Stimulated activated CD8-positive, alpha-beta memory T cell treated with anti-CD3 and anti-CD28 coated beads, Interleukin-12 subunit alpha, Interleukin-12 subunit beta, amount 100 ng/mL, for 4 hours (primary cell): Measurements from ENCODE around the gene CYB561A3.
A peak's percentile ranks its signal among the peaks of the same experiment; 100 is the strongest.

Experiments
- DNase-seq: peaks from one replicate; pipeline ENCODE4 v3.0.0-alpha.2; 2020; ENCODE audit warnings: low read depth

CYB561A3 gene

GRCh38 chr11:61345170-61345610, 16.5 kb downstream of the CYB561A3 start:
- no peak for DNase-seq

- DNase-seq, result no peak
These were observed 17.6 kb downstream of the CYB561A3 start for GRCh38 chr11:61343792-61344745.

GRCh38 chr11:61342207-61342803, 19.4 kb downstream of the CYB561A3 start:
- DNase-seq, result no peak

GRCh38 chr11:61341706-61342105, 20.0 kb downstream of the CYB561A3 start:
- no peak for DNase-seq

- no peak for DNase-seq
These were observed 20.7 kb downstream of the CYB561A3 start for GRCh38 chr11:61340979-61341378.

GRCh38 chr11:61339490-61339878, 22.2 kb downstream of the CYB561A3 start:
- DNase-seq, result no peak

- DNase-seq, result no peak
These were observed 22.7 kb downstream of the CYB561A3 start for GRCh38 chr11:61338783-61339489.

GRCh38 chr11:61337706-61338470, 23.8 kb downstream of the CYB561A3 start:
- no peak for DNase-seq

GRCh38 chr11:61336171-61336935, 25.3 kb downstream of the CYB561A3 start:
- peak; percentile 59 for DNase-seq

- DNase-seq, result no peak
These were observed 26.3 kb downstream of the CYB561A3 start for GRCh38 chr11:61335355-61335710.

- no peak for DNase-seq
These were observed 27.0 kb downstream of the CYB561A3 start for GRCh38 chr11:61334434-61335354.

GRCh38 chr11:61333550-61334433, 27.9 kb downstream of the CYB561A3 start:
- no peak for DNase-seq

- DNase-seq, result peak; percentile 97
These were observed 28.7 kb downstream of the CYB561A3 start, which contains the start of the genes DDB1 and TKFC for GRCh38 chr11:61332797-61333549. Gene DDB1, minus strand, starts transcription at chr11:61333105. Its CDS starts 137 bp downstream, at chr11:61332968. Gene TKFC, plus strand, starts transcription at chr11:61333228. Its CDS starts 1,501 bp downstream, at chr11:61334729.

- DNase-seq, result no peak
These were observed 29.3 kb downstream of the CYB561A3 start for GRCh38 chr11:61332281-61332796.

GRCh38 chr11:61331651-61332050, 30.0 kb downstream of the CYB561A3 start:
- DNase-seq, result no peak

- no peak for DNase-seq
These were observed 31.8 kb downstream of the CYB561A3 start for GRCh38 chr11:61329871-61330270.

- DNase-seq, result no peak
These were observed 33.3 kb downstream of the CYB561A3 start for GRCh38 chr11:61328351-61328750.

GRCh38 chr11:61327669-61328071, 34.0 kb downstream of the CYB561A3 start:
- no peak for DNase-seq
